Neural crest cell (in vitro differentiated cells): ENCODE results near the gene NIPA2. TPM values are rescaled to one million over a fixed set of nuclear protein-coding genes. Genes with fewer than 3 reads are reported as not detected.
A peak's percentile ranks its signal among the peaks of the same experiment; 100 is the strongest.

Source experiments
- DNase-seq: peaks from one replicate; pipeline ENCODE4 v3.0.0; 2021; ENCODE audit warnings: low read depth, mixed read lengths, low spot score
- H3K27ac Mint-ChIP-seq: one replicate; pipeline ENCODE4 v1.8.0; 2021; ENCODE audit warnings: mild to moderate bottlenecking, mixed read lengths; ENCODE audit not compliant: unreplicated experiment
- H3K27me3 Mint-ChIP-seq: 2 replicates; pipeline ENCODE4 v1.8.0; 2021; ENCODE audit warnings: low read depth, mild to moderate bottlenecking, mixed read lengths
- H3K36me3 Mint-ChIP-seq: 2 replicates; pipeline ENCODE4 v1.8.0; 2021; ENCODE audit warnings: low read depth, mild to moderate bottlenecking, mixed read lengths
- H3K4me1 Mint-ChIP-seq: 2 replicates; pipeline ENCODE4 v1.8.0; 2021; ENCODE audit warnings: mixed read lengths
- H3K4me3 Mint-ChIP-seq: one replicate; pipeline ENCODE4 v1.8.0; 2021; ENCODE audit warnings: mild to moderate bottlenecking, mixed read lengths
- H3K9me3 Mint-ChIP-seq: 2 replicates; pipeline ENCODE4 v1.8.0; 2021; ENCODE audit warnings: mixed read lengths
- total RNA-seq: library from RNA; stranded (reverse); gene quantifications from 2 replicates; pipeline ENCODE4 v1.2.1, GENCODE V29; 2021
- TF ChIP-seq, protein P1 (sequence below): fragments of 200-600 bp; sonication (generic); conservative IDR thresholded peaks from 2 replicates; pipeline ENCODE4 v1.5.0; 2021; ENCODE audit warnings: antibody characterized with exemption, mild to moderate bottlenecking

NIPA2 gene
- total RNA-seq, 1 donor from 2014 or later: 49.9 TPM

DNA sequence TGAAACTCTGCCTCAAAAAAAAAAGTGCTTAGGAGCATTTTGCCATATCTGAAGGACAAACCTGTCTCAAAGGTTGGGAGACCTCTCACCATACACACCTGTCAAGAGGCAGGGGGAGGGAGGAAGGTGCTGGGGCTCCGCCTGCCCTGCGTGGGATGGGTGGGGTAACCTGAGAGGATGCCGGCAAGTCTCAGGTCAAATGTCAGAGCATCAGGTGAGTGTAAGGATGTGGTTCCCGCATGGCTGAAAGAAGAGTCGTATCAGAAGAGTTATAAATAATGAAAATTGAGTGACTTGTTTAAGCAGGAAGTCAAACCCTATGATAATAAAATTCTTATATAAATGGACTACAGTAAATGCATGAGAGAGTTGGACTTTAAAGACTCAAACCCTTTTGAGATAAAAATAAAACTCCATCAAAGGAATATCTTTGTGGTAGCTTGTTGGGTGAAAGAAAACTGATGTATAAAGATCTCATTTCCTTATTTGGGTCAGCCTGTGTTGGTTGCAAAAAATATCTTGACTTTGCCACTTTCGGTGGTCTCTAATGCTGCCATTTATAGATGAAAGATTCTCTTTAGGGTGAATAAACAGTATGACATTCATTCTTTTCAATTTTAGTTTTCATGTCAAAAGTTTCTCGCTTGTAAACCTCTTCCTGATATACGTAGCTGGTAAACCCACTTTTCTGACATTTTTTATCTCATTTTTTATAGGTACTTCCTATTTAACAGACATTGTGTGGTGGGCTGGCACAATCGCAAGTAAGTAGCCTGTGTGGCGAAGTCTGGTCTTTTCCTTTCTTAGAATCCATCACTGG, 28.2 kb upstream of the NIPA2 start:
- no peak for DNase-seq
- no peak overlapping the region for H3K27ac Mint-ChIP-seq
- no peaks in the 10 kb centered on the region for H3K4me1 Mint-ChIP-seq
- no peak overlapping the region for H3K4me3 Mint-ChIP-seq
- no peaks in the 10 kb centered on the region for H3K27me3 Mint-ChIP-seq
- H3K9me3 Mint-ChIP-seq: no peaks in the 10 kb centered on the region
- H3K36me3 Mint-ChIP-seq: no peaks in the 10 kb centered on the region
- TF ChIP-seq, protein P1, sequence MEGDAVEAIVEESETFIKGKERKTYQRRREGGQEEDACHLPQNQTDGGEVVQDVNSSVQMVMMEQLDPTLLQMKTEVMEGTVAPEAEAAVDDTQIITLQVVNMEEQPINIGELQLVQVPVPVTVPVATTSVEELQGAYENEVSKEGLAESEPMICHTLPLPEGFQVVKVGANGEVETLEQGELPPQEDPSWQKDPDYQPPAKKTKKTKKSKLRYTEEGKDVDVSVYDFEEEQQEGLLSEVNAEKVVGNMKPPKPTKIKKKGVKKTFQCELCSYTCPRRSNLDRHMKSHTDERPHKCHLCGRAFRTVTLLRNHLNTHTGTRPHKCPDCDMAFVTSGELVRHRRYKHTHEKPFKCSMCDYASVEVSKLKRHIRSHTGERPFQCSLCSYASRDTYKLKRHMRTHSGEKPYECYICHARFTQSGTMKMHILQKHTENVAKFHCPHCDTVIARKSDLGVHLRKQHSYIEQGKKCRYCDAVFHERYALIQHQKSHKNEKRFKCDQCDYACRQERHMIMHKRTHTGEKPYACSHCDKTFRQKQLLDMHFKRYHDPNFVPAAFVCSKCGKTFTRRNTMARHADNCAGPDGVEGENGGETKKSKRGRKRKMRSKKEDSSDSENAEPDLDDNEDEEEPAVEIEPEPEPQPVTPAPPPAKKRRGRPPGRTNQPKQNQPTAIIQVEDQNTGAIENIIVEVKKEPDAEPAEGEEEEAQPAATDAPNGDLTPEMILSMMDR: no peak

DNA sequence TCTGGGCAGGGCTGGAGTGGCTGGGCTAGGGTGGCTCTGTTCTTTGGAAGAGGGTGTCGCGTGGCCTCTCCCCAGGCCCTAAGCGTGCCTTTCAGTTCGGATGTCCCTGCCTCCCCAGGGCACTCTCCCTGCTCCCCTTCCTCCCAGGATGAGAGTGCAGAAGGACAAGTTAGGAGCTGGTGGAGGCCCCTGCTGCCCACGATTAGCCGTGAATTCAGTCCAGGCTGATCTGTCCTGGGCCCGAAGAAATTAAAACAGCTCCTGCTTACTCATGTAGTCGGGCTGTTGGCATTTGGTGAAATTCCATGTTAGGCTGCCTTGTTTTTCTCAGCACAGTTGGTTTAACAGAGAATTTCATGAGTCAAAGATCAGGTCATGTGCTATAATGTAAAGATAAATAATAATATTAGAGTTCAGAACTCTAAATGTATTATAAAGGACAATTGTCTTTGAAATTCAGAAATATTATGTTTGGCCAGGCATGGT, 27.6 kb upstream of the NIPA2 start:
- Mint-ChIP-seq H3K36me3 (no peaks in the 10 kb centered on the region), H3K27me3 (no peaks in the 10 kb centered on the region), H3K4me3 (no peak overlapping the region), H3K27ac (no peak overlapping the region), H3K4me1 (peaks cover 2% of the 10 kb centered on the region), H3K9me3 (no peaks in the 10 kb centered on the region)
- TF ChIP-seq, protein P1: no peak
- DNase-seq: no peak

DNA sequence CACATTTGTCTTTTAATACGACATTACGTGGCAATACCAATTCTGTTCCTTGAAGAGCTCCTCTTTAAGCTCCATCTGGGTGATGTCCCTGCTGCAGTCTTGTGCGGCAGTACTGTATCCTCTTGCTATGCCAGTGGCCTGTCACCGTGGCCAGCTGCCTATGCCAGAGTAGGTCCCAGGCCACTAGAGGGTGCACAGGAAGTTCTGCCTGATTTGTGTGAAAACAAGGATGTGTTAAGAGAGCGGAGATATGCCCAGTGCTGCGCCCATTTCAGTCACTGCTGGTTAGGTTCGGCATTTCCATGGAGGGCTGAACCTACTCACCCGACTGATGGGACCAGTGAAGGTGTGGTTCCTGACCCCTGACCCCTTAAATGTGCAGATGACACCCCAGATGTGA, 26.8 kb upstream of the NIPA2 start:
- Mint-ChIP-seq H3K4me3 (no peak overlapping the region), H3K9me3 (no peaks in the 10 kb centered on the region), H3K27ac (no peak overlapping the region), H3K36me3 (no peaks in the 10 kb centered on the region), H3K4me1 (peaks cover 3% of the 10 kb centered on the region), H3K27me3 (no peaks in the 10 kb centered on the region)
- DNase-seq: peak; percentile 19
- TF ChIP-seq, protein P1: peak; percentile 42

DNA sequence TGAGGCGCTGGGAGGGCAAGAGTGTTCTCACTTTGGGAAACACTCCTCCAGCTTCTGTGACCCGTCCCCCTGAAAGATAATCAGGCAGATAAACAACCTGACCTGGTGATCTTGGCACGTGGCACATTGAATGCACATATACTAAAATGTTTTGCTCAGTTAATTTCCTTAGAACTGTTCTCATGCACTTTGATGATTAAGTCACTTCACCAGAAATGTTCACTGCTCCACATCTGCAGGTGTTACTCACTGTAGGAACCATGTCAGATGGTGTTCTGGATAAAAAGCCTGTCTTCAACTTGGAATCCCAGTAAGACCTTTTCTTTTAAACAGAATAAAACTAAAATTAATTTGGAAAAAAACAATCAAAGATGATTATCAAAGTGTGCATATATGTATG, 24.6 kb upstream of the NIPA2 start:
- no peak for DNase-seq
- H3K4me3 Mint-ChIP-seq: no peak overlapping the region
- H3K27ac Mint-ChIP-seq: no peak overlapping the region
- peaks cover 3% of the 10 kb centered on the region for H3K4me1 Mint-ChIP-seq
- TF ChIP-seq, protein P1: no peak
- H3K9me3 Mint-ChIP-seq: no peaks in the 10 kb centered on the region
- H3K27me3 Mint-ChIP-seq: no peaks in the 10 kb centered on the region
- no peaks in the 10 kb centered on the region for H3K36me3 Mint-ChIP-seq

DNA sequence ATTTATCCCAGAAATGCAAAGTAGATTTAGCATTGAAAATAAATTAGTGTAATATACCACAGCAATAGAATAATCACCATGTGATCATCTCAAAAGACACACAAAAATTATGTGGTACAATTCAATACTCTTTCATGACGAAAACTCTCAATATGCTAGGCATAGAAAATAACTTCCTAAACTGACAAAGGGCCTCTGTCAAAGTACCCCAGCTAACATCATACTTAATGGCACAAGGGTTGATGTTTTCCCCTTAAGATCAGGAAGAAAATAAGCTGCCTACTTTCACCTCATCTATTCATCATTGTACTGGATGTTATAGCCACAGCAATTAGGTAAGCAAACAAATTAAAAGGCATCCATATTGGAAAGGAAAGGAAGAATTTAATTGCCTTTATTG, 22.7 kb upstream of the NIPA2 start:
- H3K27ac Mint-ChIP-seq: no peak overlapping the region
- DNase-seq: no peak
- no peaks in the 10 kb centered on the region for H3K9me3 Mint-ChIP-seq
- TF ChIP-seq, protein P1: no peak
- H3K36me3 Mint-ChIP-seq: no peaks in the 10 kb centered on the region
- H3K27me3 Mint-ChIP-seq: no peaks in the 10 kb centered on the region
- peaks cover 3% of the 10 kb centered on the region for H3K4me1 Mint-ChIP-seq
- H3K4me3 Mint-ChIP-seq: no peak overlapping the region
